Stimulated activated memory B cell treated with anti-CD40 and anti-IgM and Interleukin-4, amounts not matched to agents 10 μg/mL and 1 μg/mL and 100 μg/mL, for 72 hours (primary cell): ENCODE measurements around the gene SCPEP1.

Experiments used
- ATAC-seq: fragments of 150-1000 bp; cut with Tn5 transposase; 2 replicates; pipeline ENCODE4 v1.10.0; 2021
- H3K27ac Mint-ChIP-seq: one replicate; pipeline ENCODE4 v1.8.0; 2022; ENCODE audit warnings: mild to moderate bottlenecking, mixed read lengths
- H3K27me3 Mint-ChIP-seq: one replicate; pipeline ENCODE4 v1.8.0; 2022; ENCODE audit warnings: mixed read lengths
- H3K36me3 Mint-ChIP-seq: one replicate; pipeline ENCODE4 v1.8.0; 2022; ENCODE audit warnings: mixed read lengths
- H3K4me1 Mint-ChIP-seq: one replicate; pipeline ENCODE4 v1.8.0; 2022; ENCODE audit warnings: mixed read lengths
- H3K4me3 Mint-ChIP-seq: one replicate; pipeline ENCODE4 v1.8.0; 2022; ENCODE audit warnings: mild to moderate bottlenecking, moderate library complexity, mixed read lengths
- H3K9me3 Mint-ChIP-seq: one replicate; pipeline ENCODE4 v1.8.0; 2022; ENCODE audit warnings: mixed read lengths

Gene SCPEP1

DNA sequence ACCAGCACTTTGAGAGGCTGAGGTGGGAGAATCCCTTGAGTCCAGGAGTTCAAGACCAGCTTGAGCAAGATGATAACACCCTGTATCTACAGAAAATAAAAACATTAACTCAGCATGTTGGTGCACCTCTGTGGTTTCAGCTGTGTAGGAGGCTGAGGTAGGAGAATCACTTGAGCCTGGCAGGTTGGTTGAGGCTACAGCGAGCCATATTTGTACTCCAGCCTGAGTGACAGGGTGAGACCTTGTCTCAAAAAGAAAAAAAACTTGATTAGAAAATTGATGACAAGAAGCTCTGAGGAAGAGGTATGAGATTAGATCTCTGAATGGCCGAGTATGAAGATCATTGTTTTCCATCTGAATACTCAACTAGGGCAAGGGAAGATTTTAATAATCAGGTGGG is 31.0 kb downstream of the SCPEP1 start:
- Mint-ChIP-seq H3K27me3 (no peaks in the 10 kb centered on the region), H3K27ac (peak overlapping the region; percentile 69), H3K4me3 (no peak overlapping the region), H3K4me1 (peaks cover 30% of the 10 kb centered on the region), H3K9me3 (no peaks in the 10 kb centered on the region), H3K36me3 (peaks cover 12% of the 10 kb centered on the region)
- ATAC-seq = no peak

DNA sequence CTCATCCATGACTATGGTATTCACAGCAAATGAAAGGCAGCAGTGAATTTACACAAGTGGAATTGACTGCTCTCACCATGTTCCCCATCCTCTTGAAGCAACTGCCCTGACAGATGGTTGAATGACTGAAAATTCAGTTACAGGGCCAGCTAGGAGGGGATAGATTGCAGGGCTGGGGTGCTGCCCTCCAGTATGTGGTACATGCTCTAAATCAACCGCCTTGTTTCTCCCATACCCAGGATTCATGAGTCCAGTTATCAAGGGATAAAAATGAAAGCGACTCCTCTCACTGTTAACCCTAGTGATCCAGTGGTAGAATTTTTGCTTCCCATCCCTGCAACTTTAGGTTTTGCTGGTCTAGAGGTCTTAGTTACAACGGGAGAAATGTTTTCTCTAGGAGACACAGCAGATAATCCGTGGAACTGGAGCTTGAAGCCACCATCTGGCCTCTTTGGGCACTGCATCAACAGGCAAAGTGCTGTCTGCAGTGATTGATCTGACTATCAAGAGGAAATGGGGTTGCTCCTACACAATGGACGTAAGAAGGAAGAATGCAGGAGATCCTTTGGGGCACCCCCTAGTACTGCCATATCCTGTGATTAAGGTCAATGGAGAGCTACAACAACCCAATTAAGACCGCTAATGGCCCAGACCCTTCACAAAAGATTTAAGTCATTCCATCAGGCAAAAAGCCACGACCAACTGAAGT is 32.0 kb downstream of the SCPEP1 start:
- ATAC-seq = peak; percentile 71

DNA sequence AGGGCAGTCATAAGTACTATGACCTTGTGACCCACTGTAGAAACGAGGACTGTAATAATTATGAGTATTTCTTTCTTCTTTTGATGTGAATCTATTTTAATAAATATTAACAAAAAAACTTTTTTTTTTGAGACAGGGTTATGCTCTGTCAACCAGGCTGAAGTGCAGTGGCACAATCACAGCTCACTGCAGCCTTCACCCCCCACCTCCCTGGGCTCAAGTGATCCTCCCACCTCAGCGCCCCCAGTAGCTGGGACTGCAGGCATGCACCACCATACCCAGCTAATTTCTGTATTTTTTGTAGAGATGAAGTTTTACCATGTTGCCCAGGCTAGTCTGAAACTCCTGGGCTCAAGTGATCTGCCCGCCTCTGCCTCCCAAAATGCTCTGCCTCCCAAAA is 32.6 kb downstream of the SCPEP1 start:
- no peak overlapping the region for H3K4me3 Mint-ChIP-seq
- H3K36me3 Mint-ChIP-seq = peaks cover 6% of the 10 kb centered on the region
- H3K9me3 Mint-ChIP-seq = no peaks in the 10 kb centered on the region
- H3K27ac Mint-ChIP-seq = peak overlapping the region; percentile 69
- ATAC-seq = no peak
- H3K27me3 Mint-ChIP-seq = no peaks in the 10 kb centered on the region
- peaks cover 15% of the 10 kb centered on the region for H3K4me1 Mint-ChIP-seq

More for the DNA sequence above, 32.0 kb downstream of the SCPEP1 start:
- Mint-ChIP-seq H3K36me3 (peaks cover 12% of the 10 kb centered on the region), H3K27ac (peak overlapping the region; percentile 69), H3K27me3 (no peaks in the 10 kb centered on the region), H3K4me3 (peak overlapping the region; percentile 30), H3K4me1 (peaks cover 21% of the 10 kb centered on the region), H3K9me3 (no peaks in the 10 kb centered on the region)

DNA sequence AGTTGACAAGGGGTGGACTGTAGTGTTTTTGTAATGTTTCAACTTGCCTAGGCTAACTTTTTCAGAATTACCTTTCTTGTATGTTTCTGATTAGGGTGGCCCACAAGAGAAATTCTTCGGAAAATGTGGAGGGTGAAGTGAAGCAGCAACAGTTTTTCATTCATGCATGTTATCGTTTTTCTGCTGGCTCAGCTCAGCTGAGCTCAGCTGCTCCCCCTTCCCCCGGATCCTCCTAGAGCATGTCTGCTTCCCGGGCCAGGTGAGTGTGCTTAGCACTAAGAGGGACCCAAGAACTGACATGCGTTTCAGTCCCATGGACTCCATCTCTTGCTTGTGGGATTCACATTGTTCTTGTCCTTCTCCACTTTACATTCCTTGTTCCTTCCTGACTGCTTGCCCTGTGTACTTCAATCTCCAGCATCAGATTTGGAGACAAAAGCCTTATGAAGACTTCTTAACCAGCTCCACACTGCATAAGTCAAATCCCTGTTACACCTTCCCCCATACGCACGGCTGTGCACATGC is 33.6 kb downstream of the SCPEP1 start:
- H3K4me3 Mint-ChIP-seq = no peak overlapping the region
- H3K9me3 Mint-ChIP-seq = no peaks in the 10 kb centered on the region
- no peak for ATAC-seq
- H3K27me3 Mint-ChIP-seq = no peaks in the 10 kb centered on the region
- H3K27ac Mint-ChIP-seq = no peak overlapping the region
- H3K4me1 Mint-ChIP-seq = peaks cover 9% of the 10 kb centered on the region
- no peaks in the 10 kb centered on the region for H3K36me3 Mint-ChIP-seq

DNA sequence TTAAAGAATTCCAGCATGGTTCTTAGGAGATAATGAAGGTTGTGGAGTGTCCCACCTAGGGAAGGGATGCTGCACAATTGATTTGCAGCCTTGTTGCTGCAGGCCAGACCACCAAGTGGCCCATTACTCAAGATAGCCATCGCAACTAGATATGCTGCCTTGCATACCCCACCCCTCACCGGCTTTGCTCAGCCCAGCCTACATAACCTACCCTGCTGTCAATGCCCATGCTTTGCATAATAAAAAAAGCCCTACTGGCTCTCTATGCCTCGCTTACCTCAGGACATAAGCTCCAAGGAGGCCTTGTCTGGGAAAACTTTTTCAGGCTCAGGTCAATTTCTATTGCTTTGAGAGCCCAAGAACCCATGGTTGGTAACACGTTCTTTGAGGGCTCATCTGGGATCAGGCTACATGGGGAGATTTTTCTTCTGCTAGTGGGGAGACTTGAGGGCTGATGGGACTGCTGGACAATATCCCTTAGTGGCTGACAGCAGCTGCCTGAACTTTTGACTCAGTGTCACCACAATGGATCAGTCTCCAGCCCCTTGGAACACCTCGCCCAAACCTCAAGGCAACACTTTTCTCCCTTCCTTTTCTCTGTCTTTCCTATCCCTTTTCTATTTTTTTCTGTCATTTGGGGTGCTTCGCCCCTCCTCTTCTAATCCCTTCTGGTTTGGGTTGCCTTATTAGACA is 38.3 kb downstream of the SCPEP1 start:
- H3K9me3 Mint-ChIP-seq = no peaks in the 10 kb centered on the region
- peaks cover 17% of the 10 kb centered on the region for H3K27me3 Mint-ChIP-seq
- H3K4me1 Mint-ChIP-seq = no peaks in the 10 kb centered on the region
- no peak overlapping the region for H3K27ac Mint-ChIP-seq
- no peak for ATAC-seq
- no peak overlapping the region for H3K4me3 Mint-ChIP-seq
- H3K36me3 Mint-ChIP-seq = no peaks in the 10 kb centered on the region

DNA sequence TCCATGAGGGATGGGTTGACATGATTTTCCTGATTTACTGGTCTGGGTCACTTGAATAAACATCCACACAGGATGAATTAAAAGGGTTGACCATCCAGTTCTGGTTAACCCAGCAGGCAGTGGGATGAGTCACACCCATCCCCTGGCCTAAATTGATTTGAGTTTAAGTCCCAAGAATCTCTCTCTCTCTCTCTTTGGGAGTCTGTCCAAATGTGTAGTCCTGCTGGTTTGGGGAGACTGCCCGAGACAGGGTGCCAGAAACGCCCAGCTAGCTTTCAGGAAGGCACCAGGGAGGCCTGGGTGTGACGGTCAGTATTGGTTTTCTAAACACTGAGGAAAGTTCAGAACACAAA is 38.8 kb downstream of the SCPEP1 start:
- no peaks in the 10 kb centered on the region for H3K9me3 Mint-ChIP-seq
- H3K27ac Mint-ChIP-seq = no peak overlapping the region
- no peaks in the 10 kb centered on the region for H3K4me1 Mint-ChIP-seq
- no peak for ATAC-seq
- peaks cover 17% of the 10 kb centered on the region for H3K27me3 Mint-ChIP-seq
- H3K36me3 Mint-ChIP-seq = no peaks in the 10 kb centered on the region
- no peak overlapping the region for H3K4me3 Mint-ChIP-seq

DNA sequence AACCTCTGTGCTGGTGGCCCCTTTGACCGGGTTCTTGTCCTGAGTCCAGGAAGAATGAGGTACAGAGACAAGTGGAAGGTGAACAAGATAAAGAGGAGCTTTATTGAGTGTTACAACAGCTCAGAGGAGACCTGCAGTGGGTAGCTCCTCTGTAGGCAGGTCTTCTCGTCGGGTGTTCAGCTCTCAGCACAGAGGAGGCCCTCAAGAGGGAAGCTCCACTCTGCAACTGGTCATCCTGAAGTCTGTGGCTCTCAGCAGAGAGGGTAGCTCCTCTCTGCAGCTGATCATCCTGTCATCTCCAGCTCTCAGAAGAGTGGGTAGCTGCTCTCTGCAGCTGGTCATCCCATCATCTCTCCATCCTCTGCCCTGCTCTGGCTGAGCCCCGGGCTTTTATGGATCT is 39.7 kb downstream of the SCPEP1 start:
- Mint-ChIP-seq H3K4me3 (no peak overlapping the region), H3K27ac (no peak overlapping the region), H3K9me3 (no peaks in the 10 kb centered on the region), H3K36me3 (no peaks in the 10 kb centered on the region), H3K27me3 (peaks cover 17% of the 10 kb centered on the region), H3K4me1 (no peaks in the 10 kb centered on the region)
- ATAC-seq = no peak

DNA sequence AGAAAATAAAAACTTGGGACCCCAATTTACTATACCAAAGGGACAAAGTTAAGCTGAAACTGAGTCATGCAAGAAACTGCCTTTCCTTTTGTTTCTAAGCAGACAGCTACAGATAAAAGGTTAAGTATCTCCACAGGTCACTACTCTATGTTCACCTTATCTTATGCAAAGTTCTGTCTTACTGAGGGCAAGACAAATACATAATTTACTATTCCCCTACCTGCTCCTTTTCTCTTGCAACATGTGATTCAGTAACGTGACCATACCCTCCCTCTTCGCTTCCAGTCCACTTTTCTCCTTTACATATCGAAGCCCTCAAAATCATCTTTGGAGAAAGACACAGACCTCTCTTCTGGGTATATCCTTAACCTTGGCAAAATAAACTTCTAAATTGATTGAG is 42.3 kb downstream of the SCPEP1 start:
- Mint-ChIP-seq H3K27me3 (peaks cover 17% of the 10 kb centered on the region), H3K4me3 (no peak overlapping the region), H3K9me3 (no peaks in the 10 kb centered on the region), H3K4me1 (no peaks in the 10 kb centered on the region), H3K36me3 (no peaks in the 10 kb centered on the region), H3K27ac (no peak overlapping the region)
- no peak for ATAC-seq

DNA sequence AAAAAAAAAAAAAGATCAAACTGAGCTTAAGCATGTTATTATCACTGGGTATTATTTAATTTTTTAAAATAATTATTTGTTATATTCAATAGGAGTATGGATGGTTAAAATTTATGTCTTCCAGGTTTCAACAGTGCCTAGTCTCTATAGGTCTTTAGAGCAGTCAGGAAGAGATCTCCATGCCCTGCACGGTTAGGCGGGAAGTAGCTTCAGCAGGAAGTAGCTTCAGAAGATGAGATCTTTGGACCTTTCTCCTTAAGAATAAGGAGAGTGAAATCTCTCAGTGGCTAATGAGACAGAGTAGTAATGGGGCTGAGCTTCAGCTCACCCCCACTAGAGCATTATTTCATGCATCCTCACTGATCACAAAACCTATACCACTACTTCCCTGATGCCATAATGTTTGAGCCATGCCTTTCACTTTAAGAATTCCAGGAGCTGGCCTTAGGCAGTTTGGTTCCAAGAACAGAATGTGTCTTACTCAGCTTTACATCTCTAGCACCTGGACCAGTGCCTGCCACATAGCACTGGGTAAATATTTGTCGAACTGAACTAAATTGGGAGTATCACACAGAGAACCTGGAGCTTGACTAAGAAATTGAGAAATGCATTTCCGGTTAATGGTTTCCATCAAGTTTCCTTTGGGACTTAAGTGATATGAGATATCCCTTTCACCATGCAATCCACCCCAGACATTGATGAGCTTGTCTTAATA is 43.5 kb downstream of the SCPEP1 start:
- ATAC-seq = no peak
- H3K4me1 Mint-ChIP-seq = no peaks in the 10 kb centered on the region
- H3K27ac Mint-ChIP-seq = no peak overlapping the region
- H3K9me3 Mint-ChIP-seq = no peaks in the 10 kb centered on the region
- no peak overlapping the region for H3K4me3 Mint-ChIP-seq
- peaks cover 17% of the 10 kb centered on the region for H3K27me3 Mint-ChIP-seq
- no peaks in the 10 kb centered on the region for H3K36me3 Mint-ChIP-seq

DNA sequence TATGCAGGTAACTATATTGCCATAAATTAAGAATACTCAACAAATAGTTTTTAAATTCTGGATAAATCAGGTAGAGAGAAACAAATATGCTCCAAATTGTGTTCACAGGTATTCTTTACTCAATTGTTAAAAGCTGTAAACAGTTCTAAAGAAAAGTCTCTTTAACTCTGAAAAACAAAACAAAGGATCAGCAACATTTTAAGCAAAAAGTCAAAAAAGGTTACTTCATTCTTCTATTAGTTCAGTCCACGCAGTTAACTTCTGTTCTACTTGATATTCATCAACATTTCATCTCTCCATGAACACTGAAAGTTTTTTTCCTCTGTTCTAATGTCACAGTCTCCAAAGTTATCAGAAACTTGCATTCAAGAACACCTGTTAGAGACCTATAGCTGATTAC is 47.9 kb downstream of the SCPEP1 start:
- Mint-ChIP-seq H3K4me3 (no peak overlapping the region), H3K4me1 (no peaks in the 10 kb centered on the region), H3K27ac (no peak overlapping the region), H3K27me3 (peaks cover 7% of the 10 kb centered on the region), H3K9me3 (peaks cover 4% of the 10 kb centered on the region), H3K36me3 (no peaks in the 10 kb centered on the region)
- no peak for ATAC-seq

DNA sequence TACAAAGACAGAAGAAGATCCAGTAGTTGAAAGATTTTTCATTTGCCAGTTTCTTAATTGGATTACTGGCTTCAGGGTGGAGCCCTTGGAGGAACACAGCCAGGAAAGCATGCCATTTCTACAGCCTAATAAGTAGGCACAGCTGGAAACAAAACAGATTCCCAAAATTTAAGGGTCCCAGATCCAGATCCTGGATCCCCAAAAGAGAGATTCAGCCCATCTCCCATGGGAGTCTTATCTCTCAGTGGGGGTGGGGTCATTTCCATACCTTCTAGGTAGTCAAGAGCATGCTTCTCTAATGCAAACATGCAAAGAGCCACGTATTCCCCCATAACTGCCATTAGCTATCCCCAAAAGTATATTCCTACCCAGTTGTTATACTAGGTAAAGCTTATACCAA is 49.9 kb downstream of the SCPEP1 start:
- H3K27ac Mint-ChIP-seq = no peak overlapping the region
- H3K36me3 Mint-ChIP-seq = no peaks in the 10 kb centered on the region
- peaks cover 4% of the 10 kb centered on the region for H3K9me3 Mint-ChIP-seq
- H3K27me3 Mint-ChIP-seq = peaks cover 8% of the 10 kb centered on the region
- no peaks in the 10 kb centered on the region for H3K4me1 Mint-ChIP-seq
- no peak overlapping the region for H3K4me3 Mint-ChIP-seq
- no peak for ATAC-seq

DNA sequence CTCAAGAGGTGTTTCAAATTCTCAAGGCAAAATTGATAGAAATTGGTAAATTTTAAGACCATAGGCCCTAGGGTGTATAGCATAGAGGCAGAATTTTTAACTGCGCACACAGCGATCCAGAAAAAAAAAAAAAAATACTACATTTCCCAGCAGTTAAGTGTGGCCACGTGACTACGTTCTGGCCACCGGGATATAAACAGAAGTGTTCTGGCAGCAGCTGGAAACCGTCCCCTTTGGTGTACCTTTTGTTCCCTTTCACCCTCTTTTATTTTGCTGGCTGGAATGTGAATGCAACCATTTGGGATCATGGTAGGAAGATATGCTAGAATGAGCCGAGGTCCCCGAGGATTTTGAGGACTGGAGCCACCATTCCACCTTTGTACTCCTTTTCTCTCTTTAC is 54.4 kb downstream of the SCPEP1 start:
- Mint-ChIP-seq H3K36me3 (no peaks in the 10 kb centered on the region), H3K27me3 (peaks cover 21% of the 10 kb centered on the region)
- no peak for ATAC-seq

DNA sequence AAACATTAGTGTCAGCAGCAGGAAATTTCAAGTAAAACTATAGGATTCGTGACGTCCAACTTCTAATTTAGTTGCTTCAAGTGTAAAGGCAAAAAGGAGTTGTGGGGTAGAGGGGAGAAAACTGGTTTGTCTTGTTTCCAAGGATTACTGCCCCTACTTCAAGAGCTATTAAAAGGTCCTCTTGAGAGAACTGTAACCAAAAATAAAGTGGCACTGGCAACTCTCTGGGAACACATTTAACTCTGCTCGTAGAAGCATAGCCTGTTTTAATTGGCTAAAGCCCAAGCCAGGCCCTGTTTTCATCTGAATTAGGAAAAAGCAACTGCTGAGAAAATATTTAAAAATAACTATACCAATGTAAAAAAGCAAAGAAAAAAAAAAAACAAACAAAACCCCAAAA is 55.4 kb downstream of the SCPEP1 start:
- no peak for ATAC-seq
- no peaks in the 10 kb centered on the region for H3K36me3 Mint-ChIP-seq
- H3K4me3 Mint-ChIP-seq = no peak overlapping the region
- peaks cover 21% of the 10 kb centered on the region for H3K27me3 Mint-ChIP-seq
- H3K9me3 Mint-ChIP-seq = peaks cover 3% of the 10 kb centered on the region
- H3K27ac Mint-ChIP-seq = no peak overlapping the region
- H3K4me1 Mint-ChIP-seq = no peaks in the 10 kb centered on the region

More for the DNA sequence above, 54.4 kb downstream of the SCPEP1 start:
- H3K4me3 Mint-ChIP-seq = no peak overlapping the region
- H3K4me1 Mint-ChIP-seq = no peaks in the 10 kb centered on the region
- no peak overlapping the region for H3K27ac Mint-ChIP-seq
- peaks cover 4% of the 10 kb centered on the region for H3K9me3 Mint-ChIP-seq

DNA sequence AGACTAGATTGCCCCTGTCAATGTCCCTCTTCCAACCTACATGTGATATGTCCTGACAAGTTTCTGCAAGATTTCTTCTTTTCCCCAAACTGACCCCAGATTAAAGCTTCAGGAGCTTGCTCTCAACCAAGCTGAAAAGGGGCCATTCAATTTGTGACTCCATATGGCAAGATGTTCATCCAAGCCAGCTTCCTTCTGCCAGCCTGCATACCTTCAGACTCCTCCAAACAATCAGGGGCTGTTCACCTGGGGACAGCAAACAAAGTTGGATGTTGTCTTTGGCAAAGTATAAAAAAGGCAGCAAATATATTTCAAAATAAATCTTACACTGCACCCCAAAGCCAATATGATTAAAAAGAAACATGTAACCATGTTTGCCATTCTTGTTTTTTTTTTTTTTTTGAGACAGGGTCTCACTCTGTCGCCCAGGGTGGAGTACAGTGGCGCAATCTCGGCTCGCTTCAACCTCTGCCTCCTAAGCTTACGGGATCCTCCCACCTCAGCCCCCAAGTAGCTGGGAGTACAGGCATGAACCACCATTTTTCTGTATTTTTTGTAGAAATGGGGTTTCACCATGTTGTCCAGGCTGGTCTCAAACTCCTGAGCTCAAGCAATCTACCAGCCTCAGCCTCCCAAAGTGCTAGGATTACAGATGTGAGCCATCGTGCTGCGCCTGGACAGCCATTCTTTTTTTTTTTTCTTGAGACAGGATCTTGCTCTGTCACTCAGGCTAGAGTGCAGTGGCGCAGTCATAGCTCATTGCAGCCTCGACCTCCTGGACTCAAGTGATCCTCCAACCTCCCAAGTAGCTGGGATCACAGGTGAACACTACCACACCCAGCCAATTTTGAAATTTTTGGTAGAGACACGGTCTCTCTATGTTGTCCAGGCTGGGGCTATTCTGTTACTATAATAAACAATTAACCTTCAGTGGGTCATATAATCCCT is 57.1 kb downstream of the SCPEP1 start:
- Mint-ChIP-seq H3K4me3 (no peak overlapping the region), H3K27ac (no peak overlapping the region), H3K36me3 (no peaks in the 10 kb centered on the region), H3K4me1 (no peaks in the 10 kb centered on the region), H3K27me3 (peaks cover 21% of the 10 kb centered on the region), H3K9me3 (no peaks in the 10 kb centered on the region)
- ATAC-seq = no peak
